ENCODE data around the gene RANBP1. TPM values are rescaled to one million over a fixed set of nuclear protein-coding genes. Genes with fewer than 3 reads are reported as not detected.

RANBP1 gene
- total and polyA plus RNA-seq, 2 of the 13 experiments (the other 11 are each of a cell fraction or from before 2014, with no cell fraction given) = 181 to 492 TPM

DNA sequence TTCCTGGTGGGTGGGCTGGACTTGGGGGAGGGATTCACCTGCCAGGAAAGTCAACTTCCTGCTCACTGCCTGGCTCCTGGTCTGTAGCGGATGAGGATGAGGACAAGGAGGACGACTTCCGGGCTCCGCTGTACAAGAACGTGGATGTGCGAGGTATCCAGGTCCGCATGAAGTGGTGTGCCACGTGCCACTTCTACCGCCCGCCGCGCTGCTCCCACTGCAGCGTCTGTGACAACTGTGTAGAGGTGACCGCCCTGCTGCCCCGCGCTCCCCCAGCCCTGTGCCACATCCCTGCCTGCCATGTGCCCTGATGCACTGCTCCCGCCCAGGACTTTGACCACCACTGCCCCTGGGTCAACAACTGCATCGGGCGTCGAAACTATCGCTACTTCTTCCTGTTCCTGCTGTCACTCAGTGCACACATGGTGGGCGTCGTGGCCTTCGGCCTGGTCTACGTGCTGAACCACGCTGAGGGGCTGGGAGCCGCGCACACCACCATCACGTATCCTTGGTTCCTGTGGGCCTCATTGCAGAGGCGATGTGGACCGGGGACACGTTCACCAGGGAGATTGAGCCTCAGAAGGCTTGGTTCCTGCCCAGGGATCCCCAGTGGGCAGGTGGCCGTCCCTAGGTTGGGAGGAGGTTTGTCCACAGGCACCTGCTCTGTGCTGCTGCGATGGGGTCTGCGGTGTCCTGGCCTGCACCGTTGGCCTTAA, 23.6 kb downstream of the RANBP1 start:
- ATAC-seq = no peak
- 0 out of 2 replicates have a peak, but pooled peaks cover 6% of the 10 kb centered on the region for H4K20me1 ChIP-seq (ENCODE audit: insufficient read depth, low read length)
- intact Hi-C loops (cut with micrococcal nuclease; ENCODE audit: unreplicated experiment) = no loop called here
- no peak overlapping the region for H3K4me2 ChIP-seq (ENCODE audit: low read depth, low read length)
- no peaks in the 10 kb centered on the region for H3K4me1 ChIP-seq (ENCODE audit: insufficient read depth, low read length)
- in situ Hi-C loops (cut with HindIII; ENCODE audit: extremely low pct_ligation_motif_present, low pct_unique_long_range_greater_than_20kb) = no loop called here
- FAIRE-seq = no peak
- H3K79me2 ChIP-seq (ENCODE audit: insufficient read depth, low read length) = peaks cover 7% of the 10 kb centered on the region
- peaks cover 1 to 5% of the 10 kb centered on the region in 2 experiments; a peak in 2 of 5 replicates for H3K36me3 ChIP-seq (replicated peaks in 1 of 2; ENCODE audit: control insufficient read depth in 1 of 2, insufficient read depth in 2 of 2, low read length in 2 of 2)
- 96% methylated on average over 28 of the region's 36 CpGs for WGBS (ENCODE audit: low lambda C conversion rate)
- H3K9me3 ChIP-seq (ENCODE audit: low read length) = no peaks in the 10 kb centered on the region
- no peak for DNase-seq (ENCODE audit: low spot score)
- ChIA-PET POLR2A (no interaction called here), CTCF (ENCODE audit: low intra/inter-chr PET ratio, low total read pairs) (no interaction called here)
- no peak overlapping the region for H3K27ac ChIP-seq (ENCODE audit: extremely low read length, insufficient read depth, low read length)
- H3K9ac ChIP-seq (ENCODE audit: insufficient read depth, low read depth, low read length) = no peak overlapping the region
- no TSS peak for BruUV-seq (replicated peaks)
- no peak overlapping the region for H3K4me3 ChIP-seq (replicated peaks in 1 of 3; ENCODE audit: insufficient read depth in 1 of 3, low read depth in 2 of 3, low read length in 3 of 3)
- H2AFZ ChIP-seq (ENCODE audit: low read length) = no peak overlapping the region
- no peaks in the 10 kb centered on the region for H3K27me3 ChIP-seq (ENCODE audit: control insufficient read depth in 1 of 2, insufficient read depth in 2 of 2, low read length in 2 of 2)
- TF ChIP-seq ZSCAN20 (CRISPR knock-in tag; IDR thresholded peaks at IDR 0.05; ENCODE audit: borderline replicate concordance) (no peak), KDM5A (IDR thresholded peaks at IDR 0.05; ENCODE audit: borderline replicate concordance, low read length) (no peak), ZNF34 (CRISPR knock-in tag; IDR thresholded peaks at IDR 0.05; ENCODE audit: borderline replicate concordance) (no peak), NFIB (CRISPR knock-in tag; IDR thresholded peaks at IDR 0.05; ENCODE audit: borderline replicate concordance) (no peak), SRY (CRISPR knock-in tag; IDR thresholded peaks at IDR 0.05) (no peak), ZMAT3 (CRISPR knock-in tag; conservative IDR thresholded peaks at IDR 0.05) (no peak), NFRKB (IDR thresholded peaks at IDR 0.05) (no peak)
- TF ChIP-seq, protein P1, sequence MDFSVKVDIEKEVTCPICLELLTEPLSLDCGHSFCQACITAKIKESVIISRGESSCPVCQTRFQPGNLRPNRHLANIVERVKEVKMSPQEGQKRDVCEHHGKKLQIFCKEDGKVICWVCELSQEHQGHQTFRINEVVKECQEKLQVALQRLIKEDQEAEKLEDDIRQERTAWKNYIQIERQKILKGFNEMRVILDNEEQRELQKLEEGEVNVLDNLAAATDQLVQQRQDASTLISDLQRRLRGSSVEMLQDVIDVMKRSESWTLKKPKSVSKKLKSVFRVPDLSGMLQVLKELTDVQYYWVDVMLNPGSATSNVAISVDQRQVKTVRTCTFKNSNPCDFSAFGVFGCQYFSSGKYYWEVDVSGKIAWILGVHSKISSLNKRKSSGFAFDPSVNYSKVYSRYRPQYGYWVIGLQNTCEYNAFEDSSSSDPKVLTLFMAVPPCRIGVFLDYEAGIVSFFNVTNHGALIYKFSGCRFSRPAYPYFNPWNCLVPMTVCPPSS (IDR thresholded peaks at IDR 0.05) = no peak
- TF ChIP-seq, protein P2, sequence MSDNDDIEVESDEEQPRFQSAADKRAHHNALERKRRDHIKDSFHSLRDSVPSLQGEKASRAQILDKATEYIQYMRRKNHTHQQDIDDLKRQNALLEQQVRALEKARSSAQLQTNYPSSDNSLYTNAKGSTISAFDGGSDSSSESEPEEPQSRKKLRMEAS (IDR thresholded peaks at IDR 0.05) = 0 out of 2 replicates have a peak, but pooled peaks have one; percentile 26
- TF ChIP-seq, protein P3, sequence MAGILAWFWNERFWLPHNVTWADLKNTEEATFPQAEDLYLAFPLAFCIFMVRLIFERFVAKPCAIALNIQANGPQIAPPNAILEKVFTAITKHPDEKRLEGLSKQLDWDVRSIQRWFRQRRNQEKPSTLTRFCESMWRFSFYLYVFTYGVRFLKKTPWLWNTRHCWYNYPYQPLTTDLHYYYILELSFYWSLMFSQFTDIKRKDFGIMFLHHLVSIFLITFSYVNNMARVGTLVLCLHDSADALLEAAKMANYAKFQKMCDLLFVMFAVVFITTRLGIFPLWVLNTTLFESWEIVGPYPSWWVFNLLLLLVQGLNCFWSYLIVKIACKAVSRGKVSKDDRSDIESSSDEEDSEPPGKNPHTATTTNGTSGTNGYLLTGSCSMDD (CRISPR knock-in tag; IDR thresholded peaks at IDR 0.05) = no peak
- TF ChIP-seq, protein P4, sequence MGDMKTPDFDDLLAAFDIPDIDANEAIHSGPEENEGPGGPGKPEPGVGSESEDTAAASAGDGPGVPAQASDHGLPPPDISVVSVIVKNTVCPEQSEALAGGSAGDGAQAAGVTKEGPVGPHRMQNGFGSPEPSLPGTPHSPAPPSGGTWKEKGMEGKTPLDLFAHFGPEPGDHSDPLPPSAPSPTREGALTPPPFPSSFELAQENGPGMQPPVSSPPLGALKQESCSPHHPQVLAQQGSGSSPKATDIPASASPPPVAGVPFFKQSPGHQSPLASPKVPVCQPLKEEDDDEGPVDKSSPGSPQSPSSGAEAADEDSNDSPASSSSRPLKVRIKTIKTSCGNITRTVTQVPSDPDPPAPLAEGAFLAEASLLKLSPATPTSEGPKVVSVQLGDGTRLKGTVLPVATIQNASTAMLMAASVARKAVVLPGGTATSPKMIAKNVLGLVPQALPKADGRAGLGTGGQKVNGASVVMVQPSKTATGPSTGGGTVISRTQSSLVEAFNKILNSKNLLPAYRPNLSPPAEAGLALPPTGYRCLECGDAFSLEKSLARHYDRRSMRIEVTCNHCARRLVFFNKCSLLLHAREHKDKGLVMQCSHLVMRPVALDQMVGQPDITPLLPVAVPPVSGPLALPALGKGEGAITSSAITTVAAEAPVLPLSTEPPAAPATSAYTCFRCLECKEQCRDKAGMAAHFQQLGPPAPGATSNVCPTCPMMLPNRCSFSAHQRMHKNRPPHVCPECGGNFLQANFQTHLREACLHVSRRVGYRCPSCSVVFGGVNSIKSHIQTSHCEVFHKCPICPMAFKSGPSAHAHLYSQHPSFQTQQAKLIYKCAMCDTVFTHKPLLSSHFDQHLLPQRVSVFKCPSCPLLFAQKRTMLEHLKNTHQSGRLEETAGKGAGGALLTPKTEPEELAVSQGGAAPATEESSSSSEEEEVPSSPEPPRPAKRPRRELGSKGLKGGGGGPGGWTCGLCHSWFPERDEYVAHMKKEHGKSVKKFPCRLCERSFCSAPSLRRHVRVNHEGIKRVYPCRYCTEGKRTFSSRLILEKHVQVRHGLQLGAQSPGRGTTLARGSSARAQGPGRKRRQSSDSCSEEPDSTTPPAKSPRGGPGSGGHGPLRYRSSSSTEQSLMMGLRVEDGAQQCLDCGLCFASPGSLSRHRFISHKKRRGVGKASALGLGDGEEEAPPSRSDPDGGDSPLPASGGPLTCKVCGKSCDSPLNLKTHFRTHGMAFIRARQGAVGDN (CRISPR knock-in tag; IDR thresholded peaks at IDR 0.05) = peak; percentile 49
- TF ChIP-seq, protein P5, sequence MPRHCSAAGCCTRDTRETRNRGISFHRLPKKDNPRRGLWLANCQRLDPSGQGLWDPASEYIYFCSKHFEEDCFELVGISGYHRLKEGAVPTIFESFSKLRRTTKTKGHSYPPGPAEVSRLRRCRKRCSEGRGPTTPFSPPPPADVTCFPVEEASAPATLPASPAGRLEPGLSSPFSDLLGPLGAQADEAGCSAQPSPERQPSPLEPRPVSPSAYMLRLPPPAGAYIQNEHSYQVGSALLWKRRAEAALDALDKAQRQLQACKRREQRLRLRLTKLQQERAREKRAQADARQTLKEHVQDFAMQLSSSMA (CRISPR knock-in tag; IDR thresholded peaks at IDR 0.05) = no peak
